Sigmoid colon (tissue), 7 donors: ENCODE measurements around the gene TMEM176A. TPM values are rescaled to one million over a fixed set of nuclear protein-coding genes. Genes with fewer than 3 reads are reported as not detected.

Source experiments
- DNase-seq: peaks from one replicate; pipeline ENCODE4 v3.0.0-alpha.2; 2019
- H3K27ac ChIP-seq, 4 donors: fragments of 200-600 bp; sonication (generic); one replicate each; pipeline ENCODE4 v1.5.1; 2016 to 2019; ENCODE audit warnings: mild to moderate bottlenecking in 1 of 4
- H3K27me3 ChIP-seq, 3 donors: fragments of 200-600 bp; sonication (generic); one replicate each; pipeline ENCODE4 v1.5.1; 2019; ENCODE audit warnings: mild to moderate bottlenecking in 1 of 3
- H3K36me3 ChIP-seq, 4 donors: fragments of 200-600 bp; sonication (generic); one replicate each; pipeline ENCODE4 v1.5.1; 2016 to 2019
- H3K4me1 ChIP-seq, 4 donors: fragments of 200-600 bp; sonication (generic); one replicate each; pipeline ENCODE4 v1.5.1; 2017 to 2019
- H3K4me3 ChIP-seq, 4 donors: fragments of 200-600 bp; sonication (generic); one replicate each; pipeline ENCODE4 v1.5.1; 2017 to 2019; ENCODE audit warnings: mild to moderate bottlenecking in 2 of 4, moderate library complexity in 1 of 4
- H3K9me3 ChIP-seq, 4 donors: fragments of 200-600 bp in 3 of 4; sonication (generic) in 3 of 4; one replicate each; pipeline versions ENCODE4 v1.5.1 to v1.6.1; 2013 to 2019
- CTCF ChIP-seq, 4 experiments: fragments of 450-650 bp in 3 of 4; fragments of 200-600 bp in 1 of 4; IDR thresholded peaks; one replicate each; pipeline ENCODE4 v1.5.1; 2016 to 2019; ENCODE audit warnings: antibody characterized with exemption in 4 of 4, mild to moderate bottlenecking in 3 of 4, moderate library complexity in 2 of 4
- EP300 ChIP-seq, 4 donors: sonication (generic); formaldehyde crosslinking; IDR thresholded peaks; one replicate each; pipeline ENCODE4 v1.6.1; 2017; ENCODE audit warnings: antibody characterized with exemption in 4 of 4
- POLR2A ChIP-seq, 2 donors: fragments of 450-650 bp; IDR thresholded peaks; one replicate each; pipeline ENCODE4 v1.6.1; 2016; ENCODE audit warnings: antibody characterized with exemption in 2 of 2, mild to moderate bottlenecking in 2 of 2, moderate library complexity in 2 of 2
- POLR2AphosphoS5 ChIP-seq, 4 donors: sonication (generic); formaldehyde crosslinking; IDR thresholded peaks; one replicate each; pipeline ENCODE4 v1.6.1; 2017; ENCODE audit warnings: antibody characterized with exemption in 4 of 4
- WGBS, 2 donors: extraction: QIAGEN DNeasy Blood & Tissue Kit; methylation state at CpG; one replicate each; pipeline ENCODE4 v1.1.7; 2013; 5-methylcytosine and 5-hydroxymethylcytosine counted together
- intact Hi-C: fragments of 100-400 bp; cut with DNase I; formaldehyde crosslinking; loops from one replicate; pipeline ENCODE4 v1.15.1; 2023
- polyA plus RNA-seq, 3 donors: library from polyadenylated mRNA; stranded (reverse); fragments of 200-250 nt; gene quantifications; one replicate each; pipeline ENCODE4 v1.2.3, GENCODE V29; 2013
- total RNA-seq, 4 donors: library from RNA; depleted of rRNA; stranded (reverse); fragments of >200 nt; gene quantifications; one replicate each; pipeline ENCODE4 v1.1.0, GENCODE V29; 2016
- donor health status: healthy with polysubstance abuse.
- donor health status: Bipolar disorder and iron deficiency.
- donor health status: healthy.

Gene TMEM176A
- total and polyA plus RNA-seq, 7 donors: 19.9 to 150 (median 28.1) TPM

GRCh38 chr7:150780292-150780691 lies 20.3 kb upstream of the TMEM176A start:
- DNase-seq: no peak
- no peaks in the 10 kb centered on the region for H3K36me3 ChIP-seq
- intact Hi-C loops: no loop called here
- no peak overlapping the region for H3K4me3 ChIP-seq
- peaks cover 0 to 26% (median 8%) of the 10 kb centered on the region in 4 donors for H3K4me1 ChIP-seq
- H3K27me3 ChIP-seq: no peaks in the 10 kb centered on the region
- 15 to 65% methylated on average over 3 of the region's 3 CpGs for WGBS, 2 donors
- H3K27ac ChIP-seq: no peak overlapping the region
- TF ChIP-seq EP300 (IDR thresholded peaks at IDR 0.05) (no peak), POLR2A (IDR thresholded peaks at IDR 0.05) (no peak), POLR2AphosphoS5 (IDR thresholded peaks at IDR 0.05) (no peak), CTCF (IDR thresholded peaks at IDR 0.05) (no peak)
- no peaks in the 10 kb centered on the region for H3K9me3 ChIP-seq

- no peak overlapping the region for H3K4me3 ChIP-seq
- intact Hi-C loops: no loop called here
- peaks cover 0 to 34% (median 8%) of the 10 kb centered on the region in 4 donors for H3K4me1 ChIP-seq
- DNase-seq: no peak
- no peak for TF ChIP-seq EP300 (IDR thresholded peaks at IDR 0.05)
- no peak for TF ChIP-seq POLR2A (IDR thresholded peaks at IDR 0.05)
- no peak for TF ChIP-seq CTCF (IDR thresholded peaks at IDR 0.05)
- TF ChIP-seq POLR2AphosphoS5 (IDR thresholded peaks at IDR 0.05): no peak
- no peak overlapping the region for H3K27ac ChIP-seq
- H3K9me3 ChIP-seq: no peaks in the 10 kb centered on the region
- 55% methylated on average over 3 of the region's 3 CpGs for WGBS, 2 donors
- H3K27me3 ChIP-seq: no peaks in the 10 kb centered on the region
- H3K36me3 ChIP-seq: no peaks in the 10 kb centered on the region
Observed at GRCh38 chr7:150781103-150781502, 19.5 kb upstream of the TMEM176A start.

GRCh38 chr7:150781961-150782360 lies 18.6 kb upstream of the TMEM176A start:
- H3K27ac ChIP-seq: peak overlapping the region in 1 of 4 donors; percentile 9
- no peaks in the 10 kb centered on the region for H3K36me3 ChIP-seq
- peaks cover 0 to 38% (median 8%) of the 10 kb centered on the region in 4 donors for H3K4me1 ChIP-seq
- no peak for TF ChIP-seq POLR2AphosphoS5 (IDR thresholded peaks at IDR 0.05)
- TF ChIP-seq EP300 (IDR thresholded peaks at IDR 0.05): no peak
- no peak for TF ChIP-seq POLR2A (IDR thresholded peaks at IDR 0.05)
- TF ChIP-seq CTCF (IDR thresholded peaks at IDR 0.05): no peak
- no peak for DNase-seq
- intact Hi-C loops: no loop called here
- 87 to 88% methylated on average over 2 of the region's 2 CpGs for WGBS, 2 donors
- no peak overlapping the region for H3K4me3 ChIP-seq
- no peaks in the 10 kb centered on the region for H3K9me3 ChIP-seq
- no peaks in the 10 kb centered on the region for H3K27me3 ChIP-seq

- H3K27ac ChIP-seq: peak overlapping the region; percentile 50 to 68 (median 55)
- peaks cover 0 to 61% (median 27%) of the 10 kb centered on the region in 4 donors for H3K4me1 ChIP-seq
- no peaks in the 10 kb centered on the region for H3K9me3 ChIP-seq
- intact Hi-C loops: no loop called here
- 8 to 46% methylated on average over 9 of the region's 9 CpGs for WGBS, 2 donors
- no peak overlapping the region for H3K4me3 ChIP-seq
- H3K36me3 ChIP-seq: no peaks in the 10 kb centered on the region
- no peaks in the 10 kb centered on the region for H3K27me3 ChIP-seq
- TF ChIP-seq CTCF (IDR thresholded peaks at IDR 0.05): no peak
- no peak for TF ChIP-seq EP300 (IDR thresholded peaks at IDR 0.05)
- peak in 1 of 2 donors; percentile 10 for TF ChIP-seq POLR2A (IDR thresholded peaks at IDR 0.05)
- TF ChIP-seq POLR2AphosphoS5 (IDR thresholded peaks at IDR 0.05): no peak
- DNase-seq: no peak
Observed at GRCh38 chr7:150784120-150784736, 16.3 kb upstream of the TMEM176A start.

GRCh38 chr7:150784954-150785353 lies 15.6 kb upstream of the TMEM176A start:
- Histone ChIP-seq H3K27ac (peak overlapping the region; percentile 50 to 68 (median 55)), H3K27me3 (no peaks in the 10 kb centered on the region), H3K36me3 (no peaks in the 10 kb centered on the region), H3K4me3 (no peak overlapping the region), H3K9me3 (no peaks in the 10 kb centered on the region), H3K4me1 (peaks cover 0 to 61% (median 27%) of the 10 kb centered on the region in 4 donors)
- TF ChIP-seq POLR2AphosphoS5 (IDR thresholded peaks at IDR 0.05) (peak in 1 of 4 donors; percentile 13), EP300 (IDR thresholded peaks at IDR 0.05) (no peak), POLR2A (IDR thresholded peaks at IDR 0.05) (no peak), CTCF (IDR thresholded peaks at IDR 0.05) (no peak)
- no peak for DNase-seq
- WGBS, 2 donors: 31 to 59% methylated on average over 4 of the region's 4 CpGs
- intact Hi-C loops: no loop called here
